ENCODE results near the gene CCSER1.
"Not testable (repeated sequence)": the region's sequence is repeated elsewhere in the genome, so short reads cannot be mapped to it uniquely, and the experiment has no call there.

Gene CCSER1

GRCh38 chr4:91600301-91600700 lies 1473.1 kb downstream of the CCSER1 start:
- ChIA-PET POLR2A (ENCODE audit: low non-redundant PET) (no interaction called here), CTCF (no interaction called here)
- no peak overlapping the region for H3K27ac ChIP-seq
- no peak for DNase-seq (ENCODE audit: low spot score)
- TF ChIP-seq CTCF (conservative IDR thresholded peaks at IDR 0.05; ENCODE audit: low read depth) = no peak

- DNase-seq (ENCODE audit: low spot score) = no peak
- TF ChIP-seq CTCF (conservative IDR thresholded peaks at IDR 0.05; ENCODE audit: low read depth) = no peak
- CTCF ChIA-PET = no interaction called here
- POLR2A ChIA-PET (ENCODE audit: low non-redundant PET) = no interaction called here
- H3K27ac ChIP-seq = no peak overlapping the region
Observed at GRCh38 chr4:91601401-91601800, 1474.2 kb downstream of the CCSER1 start.

- no peak overlapping the region for H3K27ac ChIP-seq
Observed at GRCh38 chr4:91611782-91612181, 1484.6 kb downstream of the CCSER1 start.

GRCh38 chr4:91620952-91621351 lies 1493.8 kb downstream of the CCSER1 start:
- H3K27ac ChIP-seq = no peak overlapping the region
- no peak for DNase-seq (ENCODE audit: low spot score)
- ChIA-PET POLR2A (ENCODE audit: low non-redundant PET) (no interaction called here), CTCF (no interaction called here)
- no peak for TF ChIP-seq CTCF (conservative IDR thresholded peaks at IDR 0.05; ENCODE audit: low read depth)

More at GRCh38 chr4:91611782-91612181, 1484.6 kb downstream of the CCSER1 start:
- TF ChIP-seq CTCF (conservative IDR thresholded peaks at IDR 0.05; ENCODE audit: low read depth) = no peak
- CTCF ChIA-PET = no interaction called here
- DNase-seq (ENCODE audit: low spot score) = no peak
- POLR2A ChIA-PET (ENCODE audit: low non-redundant PET) = no interaction called here

- no peak for DNase-seq (ENCODE audit: low spot score)
- no peak overlapping the region for H3K27ac ChIP-seq
- ChIA-PET CTCF (no interaction called here), POLR2A (ENCODE audit: low non-redundant PET) (no interaction called here)
- TF ChIP-seq CTCF (conservative IDR thresholded peaks at IDR 0.05; ENCODE audit: low read depth) = no peak
Observed at GRCh38 chr4:91621446-91621845, 1494.3 kb downstream of the CCSER1 start.

GRCh38 chr4:91622925-91623602 lies 1495.9 kb downstream of the CCSER1 start:
- ChIA-PET POLR2A (ENCODE audit: low non-redundant PET) (no interaction called here), CTCF (interaction anchor here (0.5 kb wide), 1 partner anchor 141 kb away, joined by 3 read pairs; no protein-coding TSS in a partner anchor)
- no peak for DNase-seq (ENCODE audit: low spot score)
- no peak for TF ChIP-seq CTCF (conservative IDR thresholded peaks at IDR 0.05; ENCODE audit: low read depth)
- H3K27ac ChIP-seq = no peak overlapping the region

GRCh38 chr4:91623603-91623967 lies 1496.4 kb downstream of the CCSER1 start:
- CTCF ChIA-PET; H3K27ac ChIP-seq; DNase-seq (ENCODE audit: low spot score); POLR2A ChIA-PET (ENCODE audit: low non-redundant PET): not testable (repeated sequence)

Measured in RWPE1 (cell line).